ENCODE data around the gene ERICH6B.

The ERICH6B gene

GRCh38 chr13:45604892-45605291, 10.6 kb downstream of the ERICH6B start:
- TF ChIP-seq YY1 (IDR thresholded peaks at IDR 0.05; ENCODE audit: low read depth) (no peak), TCF12 (IDR thresholded peaks at IDR 0.05; ENCODE audit: low read depth) (no peak), ZBTB7A (IDR thresholded peaks at IDR 0.05; ENCODE audit: low read depth) (no peak), NFIC (IDR thresholded peaks at IDR 0.05) (no peak), TEAD4 (IDR thresholded peaks at IDR 0.05) (no peak), EGR1 (IDR thresholded peaks at IDR 0.05) (no peak), CEBPB (IDR thresholded peaks at IDR 0.05) (no peak), FOXM1 (IDR thresholded peaks at IDR 0.05; ENCODE audit: borderline replicate concordance, low read depth) (no peak)

- no peak for TF ChIP-seq MAX (IDR thresholded peaks at IDR 0.05)
- TF ChIP-seq RAD21 (IDR thresholded peaks at IDR 0.05; ENCODE audit: low read depth), result no peak
- TF ChIP-seq TCF12 (IDR thresholded peaks at IDR 0.05; ENCODE audit: low read depth), result no peak
- TF ChIP-seq CREB1 (IDR thresholded peaks at IDR 0.05; ENCODE audit: low read depth), result no peak
- no peak for TF ChIP-seq EP300 (IDR thresholded peaks at IDR 0.05; ENCODE audit: borderline replicate concordance)
- no peak for TF ChIP-seq NFIC (IDR thresholded peaks at IDR 0.05)
- TF ChIP-seq CEBPB (IDR thresholded peaks at IDR 0.05), result no peak
- no peak for TF ChIP-seq EGR1 (IDR thresholded peaks at IDR 0.05)
- no peak for TF ChIP-seq TEAD4 (IDR thresholded peaks at IDR 0.05)
- no peak for TF ChIP-seq TAF1 (IDR thresholded peaks at IDR 0.05; ENCODE audit: low read depth)
- no peak for TF ChIP-seq USF1 (IDR thresholded peaks at IDR 0.05)
- no peak for TF ChIP-seq YY1 (IDR thresholded peaks at IDR 0.05; ENCODE audit: low read depth)
- no peak for TF ChIP-seq FOXM1 (IDR thresholded peaks at IDR 0.05; ENCODE audit: borderline replicate concordance, low read depth)
- no peak for TF ChIP-seq REST (IDR thresholded peaks at IDR 0.05; ENCODE audit: low read depth)
These were observed 12.2 kb downstream of the ERICH6B start for GRCh38 chr13:45603338-45603737.

- no peak for TF ChIP-seq CEBPB (IDR thresholded peaks at IDR 0.05)
- TF ChIP-seq RAD21 (IDR thresholded peaks at IDR 0.05; ENCODE audit: low read depth), result no peak
- TF ChIP-seq TCF12 (IDR thresholded peaks at IDR 0.05; ENCODE audit: low read depth), result no peak
- no peak for TF ChIP-seq MAX (IDR thresholded peaks at IDR 0.05)
- no peak for TF ChIP-seq YY1 (IDR thresholded peaks at IDR 0.05; ENCODE audit: low read depth)
- TF ChIP-seq REST (IDR thresholded peaks at IDR 0.05; ENCODE audit: low read depth), result no peak
- no peak for TF ChIP-seq EGR1 (IDR thresholded peaks at IDR 0.05)
- no peak for TF ChIP-seq EP300 (IDR thresholded peaks at IDR 0.05; ENCODE audit: borderline replicate concordance)
- no peak for TF ChIP-seq USF1 (IDR thresholded peaks at IDR 0.05)
- TF ChIP-seq FOXM1 (IDR thresholded peaks at IDR 0.05; ENCODE audit: borderline replicate concordance, low read depth), result no peak
- TF ChIP-seq CREB1 (IDR thresholded peaks at IDR 0.05; ENCODE audit: low read depth), result no peak
- no peak for TF ChIP-seq TAF1 (IDR thresholded peaks at IDR 0.05; ENCODE audit: low read depth)
- TF ChIP-seq TEAD4 (IDR thresholded peaks at IDR 0.05), result no peak
- TF ChIP-seq ZBTB7A (IDR thresholded peaks at IDR 0.05; ENCODE audit: low read depth), result no peak
- no peak for TF ChIP-seq NFIC (IDR thresholded peaks at IDR 0.05)
These were observed 13.1 kb downstream of the ERICH6B start for GRCh38 chr13:45602183-45603170.

- no peak for TF ChIP-seq TEAD4 (IDR thresholded peaks at IDR 0.05)
- no peak for TF ChIP-seq EP300 (IDR thresholded peaks at IDR 0.05; ENCODE audit: borderline replicate concordance)
These were observed 13.9 kb downstream of the ERICH6B start for GRCh38 chr13:45601680-45602079.

GRCh38 chr13:45598597-45598996, 16.9 kb downstream of the ERICH6B start:
- TF ChIP-seq EP300 (IDR thresholded peaks at IDR 0.05; ENCODE audit: borderline replicate concordance) (no peak), ZBTB7A (IDR thresholded peaks at IDR 0.05; ENCODE audit: low read depth) (no peak), CEBPB (IDR thresholded peaks at IDR 0.05) (no peak), EGR1 (IDR thresholded peaks at IDR 0.05) (no peak), RAD21 (IDR thresholded peaks at IDR 0.05; ENCODE audit: low read depth) (no peak), USF1 (IDR thresholded peaks at IDR 0.05) (no peak), TAF1 (IDR thresholded peaks at IDR 0.05; ENCODE audit: low read depth) (no peak), YY1 (IDR thresholded peaks at IDR 0.05; ENCODE audit: low read depth) (no peak), TCF12 (IDR thresholded peaks at IDR 0.05; ENCODE audit: low read depth) (no peak), CREB1 (IDR thresholded peaks at IDR 0.05; ENCODE audit: low read depth) (no peak), FOXM1 (IDR thresholded peaks at IDR 0.05; ENCODE audit: borderline replicate concordance, low read depth) (no peak), NFIC (IDR thresholded peaks at IDR 0.05) (no peak), TEAD4 (IDR thresholded peaks at IDR 0.05) (no peak), MAX (IDR thresholded peaks at IDR 0.05) (no peak), REST (IDR thresholded peaks at IDR 0.05; ENCODE audit: low read depth) (no peak)
